K562 (cell line): ENCODE data around the gene RHOF. TPM values are rescaled to one million over a fixed set of nuclear protein-coding genes. Genes with fewer than 3 reads are reported as not detected.

Experiments used
- ATAC-seq: fragments of 200-7000 bp; cut with Tn5 transposase; 3 replicates; pipeline ENCODE4 v1.9.1; 2020; ENCODE audit warnings: moderate library complexity
- BruUV-seq: library from RNA; stranded (reverse); fragments of 400-500 nt; replicated peaks from 2 replicates; lab custom pipeline; 2021; lab: Mats Ljungman, UMichigan
- CTCF ChIA-PET: fragments of 300-600 bp; formaldehyde crosslinking; extraction: SDS; loops from one replicate; lab custom pipeline; 2021; ENCODE audit warnings: low intra/inter-chr PET ratio; lab: Yijun Ruan, JAX
- POLR2A ChIA-PET: fragments of 300-600, 350-650 bp; sonication (Branson Sonifier 250); formaldehyde crosslinking; extraction: SDS; loops from one replicate; lab custom pipeline; 2021; ENCODE audit warnings: antibody characterized with exemption, inconsistent platforms; lab: Yijun Ruan, JAX
- DNase-seq, 4 experiments: peaks; one replicate each; pipeline versions ENCODE4 v3.0.0 to v3.0.0-alpha.2; 2011 to 2018; ENCODE audit warnings: low spot score in 3 of 4, mixed read lengths in 3 of 4; ENCODE audit errors: extremely low read depth in 1 of 4
- FAIRE-seq: peaks from 2 replicates; lab custom pipeline; 2011; peaks lifted over from hg19 to GRCh38; lab: Jason Lieb, UNC
- H2AFZ ChIP-seq: 2 replicates; pipeline ENCODE4 v1.6.0; 2011; ENCODE audit warnings: low read depth, low read length, control low read depth, inconsistent platforms
- H3K27ac ChIP-seq: fragments of 200-600 bp; 3 replicates; pipeline ENCODE4 v1.8.0; 2011; ENCODE audit warnings: low read depth, mild to moderate bottlenecking, control low read depth, inconsistent platforms, low read length, moderate library complexity, mixed read lengths; ENCODE audit errors: extremely low read depth
- H3K27me3 ChIP-seq, 2 experiments: fragments of 300-600 bp in 1 of 2; 2 replicates in 1 of 2; 3 replicates in 1 of 2; pipeline versions ENCODE4 v1.6.0 to v1.8.0; 2011; ENCODE audit warnings: inconsistent platforms in 2 of 2, low read length in 2 of 2, mild to moderate bottlenecking in 1 of 2, mixed read lengths in 1 of 2, moderate library complexity in 1 of 2; ENCODE audit not compliant: control insufficient read depth in 2 of 2, insufficient read depth in 2 of 2
- H3K36me3 ChIP-seq: fragments of 300-600 bp; 3 replicates; pipeline ENCODE4 v1.8.0; 2011; ENCODE audit warnings: mild to moderate bottlenecking, low read length, inconsistent platforms; ENCODE audit not compliant: control insufficient read depth, insufficient read depth
- H3K4me1 ChIP-seq, 2 experiments: fragments of 200-600 bp in 1 of 2; replicated peaks in 1 of 2; 2 replicates in 1 of 2; 3 replicates in 1 of 2; pipeline versions ENCODE4 v1.5.1 to v1.8.0; 2011; ENCODE audit warnings: inconsistent platforms in 2 of 2, low read length in 2 of 2, mild to moderate bottlenecking in 1 of 2, mixed read lengths in 1 of 2, moderate library complexity in 1 of 2; ENCODE audit not compliant: control insufficient read depth in 2 of 2, insufficient read depth in 2 of 2
- H3K4me2 ChIP-seq: 2 replicates; pipeline ENCODE4 v1.6.1; 2011; ENCODE audit warnings: low read length, control low read depth, inconsistent platforms, mixed read lengths; ENCODE audit not compliant: insufficient read depth
- H3K4me3 ChIP-seq: fragments of 200-600 bp; sonication (generic), shearing (Covaris generic); 2 replicates; pipeline ENCODE4 v1.5.1; 2016; ENCODE audit warnings: control low read depth, inconsistent platforms
- H3K79me2 ChIP-seq: fragments of 200-600 bp; 3 replicates; pipeline ENCODE4 v1.8.0; 2011; ENCODE audit warnings: low read length, inconsistent platforms; ENCODE audit not compliant: control insufficient read depth, insufficient read depth
- H3K9ac ChIP-seq, 2 experiments: 2 replicates each; pipeline versions ENCODE4 v1.6.0 to v1.6.1; 2011; ENCODE audit warnings: low read depth in 2 of 2, low read length in 2 of 2, control low read depth in 1 of 2, inconsistent platforms in 1 of 2, mild to moderate bottlenecking in 1 of 2, mixed read lengths in 1 of 2; ENCODE audit not compliant: insufficient read depth in 1 of 2
- H3K9me1 ChIP-seq: one replicate; pipeline ENCODE4 v1.6.0; 2011; ENCODE audit warnings: inconsistent platforms, mild to moderate bottlenecking, low read length, moderate library complexity; ENCODE audit not compliant: control insufficient read depth, insufficient read depth
- H3K9me3 ChIP-seq: replicated peaks from 2 replicates; pipeline ENCODE4 v1.5.1; 2011; ENCODE audit warnings: low read depth, low read length, inconsistent platforms; ENCODE audit not compliant: control insufficient read depth, insufficient read depth
- H4K20me1 ChIP-seq: replicated peaks from 2 replicates; pipeline ENCODE4 v1.6.1; 2011; ENCODE audit warnings: low read length, inconsistent platforms, mixed read lengths; ENCODE audit not compliant: control insufficient read depth, insufficient read depth
- COPS2 ChIP-seq: fragments of 450-650 bp; conservative IDR thresholded peaks from 2 replicates; pipeline ENCODE4 v1.6.1; 2016; ENCODE audit warnings: mild to moderate bottlenecking, moderate library complexity
- GATAD2A ChIP-seq: fragments of 450-650 bp; IDR thresholded peaks from 2 replicates; pipeline ENCODE4 v1.6.1; 2017
- NR0B1 ChIP-seq: fragments of 450-650 bp; IDR thresholded peaks from one replicate; pipeline ENCODE4 v1.6.1; 2018; ENCODE audit warnings: mild to moderate bottlenecking, moderate library complexity; ENCODE audit not compliant: partially characterized antibody
- RBM25 ChIP-seq: fragments of 200-400 bp; formaldehyde crosslinking; IDR thresholded peaks from 2 replicates; pipeline ENCODE4 v1.6.1; 2018; ENCODE audit warnings: low read length, low read depth, moderate library complexity; ENCODE audit not compliant: severe bottlenecking
- XRCC4 ChIP-seq: IDR thresholded peaks from one replicate; pipeline ENCODE4 v1.6.1; 2011; ENCODE audit not compliant: insufficient read depth, insufficient read length; ENCODE audit errors: extremely low read depth
- ZFP36 ChIP-seq: fragments of 150-350 bp; IDR thresholded peaks from 2 replicates; pipeline ENCODE4 v1.6.1; 2018; ENCODE audit warnings: low read length, low read depth; ENCODE audit not compliant: partially characterized antibody
- ZNF740 ChIP-seq, 3 experiments: fragments of 200-800 bp in 1 of 3; sonication (Bioruptor generic) in 1 of 3; sonication (generic) in 1 of 3; formaldehyde crosslinking in 1 of 3; IDR thresholded peaks; 2 replicates each; pipeline versions ENCODE4 v1.6.1 to v1.8.0; 2016 to 2022; ENCODE audit warnings: mild to moderate bottlenecking in 2 of 3, missing compliant biosample characterization in 2 of 3, missing genetic modification characterization in 2 of 3, missing genetic modification reagents in 1 of 3
- WGBS: fragments of 100-300 bp; shearing (Covaris generic); methylation state at CpG from one replicate; pipeline ENCODE4 v1.1.6; 2016; ENCODE audit warnings: low coverage, mixed read lengths; ENCODE audit not compliant: insufficient coverage; ENCODE audit errors: missing lambda C conversion rate; 5-methylcytosine and 5-hydroxymethylcytosine counted together
- in situ Hi-C: fragments of 300-500 bp; cut with MboI; formaldehyde crosslinking; loops from 4 replicates; pipeline ENCODE4 v1.15.0; 2018; ENCODE audit warnings: inconsistent platforms, mixed read lengths
- intact Hi-C: fragments of 100-400 bp; cut with micrococcal nuclease; formaldehyde crosslinking; loops from 2 replicates; pipeline ENCODE4 v1.14.2; 2022
- polyA plus RNA-seq, 8 experiments: library from polyadenylated mRNA; depleted of rRNA in 4 of 8; stranded (reverse) in 5 of 8; unstranded in 3 of 8; fragments of >200 nt; fragmentation: Nextera tagmentation in 2 of 8; fragmentation: Illumina TruSeq in 1 of 8; extraction: Ambion mirVana in 2 of 8; extraction: Trizol in 1 of 8; gene quantifications; 2 replicates each; pipeline versions ENCODE4 v1.2.1 to v1.2.3, GENCODE V29; 2011 to 2014; ENCODE audit warnings: inconsistent platforms in 1 of 8, missing spikeins in 1 of 8
- total RNA-seq, 7 experiments: library from RNA; depleted of rRNA in 6 of 7; stranded (reverse); fragments of >200 nt in 6 of 7; fragmentation: Illumina TruSeq in 2 of 7; extraction: Trizol in 2 of 7; gene quantifications; 2 replicates each; pipeline versions ENCODE4 v1.2.1 to v1.2.3, GENCODE V29; 2011 to 2021; ENCODE audit warnings: low replicate concordance in 1 of 7
- TF ChIP-seq, protein P1 (sequence below): fragments of 450-650 bp; IDR thresholded peaks from 2 replicates; pipeline ENCODE4 v1.6.1; 2017; ENCODE audit warnings: antibody characterized with exemption
- TF ChIP-seq, protein P2 (sequence below), 2 experiments: IDR thresholded peaks in 1 of 2; conservative IDR thresholded peaks in 1 of 2; 2 replicates each; pipeline ENCODE4 v1.6.1; 2016; ENCODE audit warnings: low read depth in 2 of 2, mild to moderate bottlenecking in 1 of 2, missing compliant biosample characterization in 1 of 2, missing genetic modification characterization in 1 of 2, moderate library complexity in 1 of 2
- TF ChIP-seq, protein P3 (sequence below): sonication (generic); formaldehyde crosslinking; IDR thresholded peaks from 2 replicates; pipeline ENCODE4 v1.9.0; 2022; ENCODE audit warnings: mild to moderate bottlenecking, missing genetic modification reagents
- TF ChIP-seq, protein P4 (sequence below): fragments of 450-650 bp; formaldehyde crosslinking; IDR thresholded peaks from 2 replicates; pipeline ENCODE4 v1.4.0; 2022; ENCODE audit warnings: missing genetic modification characterization

RHOF gene
- total and polyA plus RNA-seq, 9 of the 15 experiments (the other 6 are each of a cell fraction or from before 2014, with no cell fraction given) = 0.13 to 10.1 (median 4.0) TPM

DNA sequence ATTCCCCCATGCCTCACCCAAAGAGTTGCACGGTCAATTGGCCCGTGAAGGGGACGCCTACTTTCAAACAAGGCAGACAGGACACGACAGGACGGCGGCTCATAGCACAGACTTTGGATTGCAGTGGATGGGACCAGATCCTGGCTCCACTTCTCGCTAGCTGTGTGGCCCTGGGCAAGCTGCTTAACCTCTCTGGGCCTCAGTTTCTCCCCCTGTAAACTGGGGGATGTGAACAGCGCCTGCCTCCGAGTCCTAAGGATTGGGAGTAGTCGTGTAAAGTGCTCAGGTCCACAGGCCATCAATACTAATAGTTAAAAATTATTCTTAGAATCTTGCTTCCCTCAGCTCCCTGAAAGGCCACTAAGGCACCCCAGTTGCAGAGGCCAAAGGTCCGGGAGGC, 13.1 kb downstream of the RHOF start:
- BruUV-seq = no TSS peak
- H3K9me3 ChIP-seq = no peaks in the 10 kb centered on the region
- H3K4me3 ChIP-seq = no peak overlapping the region
- no peak overlapping the region for H2AFZ ChIP-seq
- in situ Hi-C loops = no loop called here
- 86% methylated on average over 11 of the region's 11 CpGs for WGBS
- ChIA-PET POLR2A (interaction anchor here (0.5 to 1.2 kb wide), 3 partner anchors 13 to 119 kb away, joined by 3 to 5 read pairs (median 3); partner anchors contain the start of gene RHOF), CTCF (no interaction called here)
- peaks cover 23% of the 10 kb centered on the region for H4K20me1 ChIP-seq
- H3K27me3 ChIP-seq = no peaks in the 10 kb centered on the region
- H3K9ac ChIP-seq = 0 out of 4 replicates have a peak overlapping the region, but pooled peaks of 1 of the 2 experiments have one; percentile 17
- FAIRE-seq (no peak), ATAC-seq (no peak), DNase-seq (no peak)
- peaks cover 3% of the 10 kb centered on the region for H3K9me1 ChIP-seq
- H3K79me2 ChIP-seq = no peaks in the 10 kb centered on the region
- H3K4me1 ChIP-seq = peaks cover 15 to 42% of the 10 kb centered on the region in 2 experiments
- TF ChIP-seq, protein P1, sequence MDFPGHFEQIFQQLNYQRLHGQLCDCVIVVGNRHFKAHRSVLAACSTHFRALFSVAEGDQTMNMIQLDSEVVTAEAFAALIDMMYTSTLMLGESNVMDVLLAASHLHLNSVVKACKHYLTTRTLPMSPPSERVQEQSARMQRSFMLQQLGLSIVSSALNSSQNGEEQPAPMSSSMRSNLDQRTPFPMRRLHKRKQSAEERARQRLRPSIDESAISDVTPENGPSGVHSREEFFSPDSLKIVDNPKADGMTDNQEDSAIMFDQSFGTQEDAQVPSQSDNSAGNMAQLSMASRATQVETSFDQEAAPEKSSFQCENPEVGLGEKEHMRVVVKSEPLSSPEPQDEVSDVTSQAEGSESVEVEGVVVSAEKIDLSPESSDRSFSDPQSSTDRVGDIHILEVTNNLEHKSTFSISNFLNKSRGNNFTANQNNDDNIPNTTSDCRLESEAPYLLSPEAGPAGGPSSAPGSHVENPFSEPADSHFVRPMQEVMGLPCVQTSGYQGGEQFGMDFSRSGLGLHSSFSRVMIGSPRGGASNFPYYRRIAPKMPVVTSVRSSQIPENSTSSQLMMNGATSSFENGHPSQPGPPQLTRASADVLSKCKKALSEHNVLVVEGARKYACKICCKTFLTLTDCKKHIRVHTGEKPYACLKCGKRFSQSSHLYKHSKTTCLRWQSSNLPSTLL = no peak
- no peak for TF ChIP-seq XRCC4
- TF ChIP-seq, protein P2, sequence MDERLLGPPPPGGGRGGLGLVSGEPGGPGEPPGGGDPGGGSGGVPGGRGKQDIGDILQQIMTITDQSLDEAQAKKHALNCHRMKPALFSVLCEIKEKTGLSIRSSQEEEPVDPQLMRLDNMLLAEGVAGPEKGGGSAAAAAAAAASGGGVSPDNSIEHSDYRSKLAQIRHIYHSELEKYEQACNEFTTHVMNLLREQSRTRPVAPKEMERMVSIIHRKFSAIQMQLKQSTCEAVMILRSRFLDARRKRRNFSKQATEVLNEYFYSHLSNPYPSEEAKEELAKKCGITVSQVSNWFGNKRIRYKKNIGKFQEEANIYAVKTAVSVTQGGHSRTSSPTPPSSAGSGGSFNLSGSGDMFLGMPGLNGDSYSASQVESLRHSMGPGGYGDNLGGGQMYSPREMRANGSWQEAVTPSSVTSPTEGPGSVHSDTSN (CRISPR knock-in tag; IDR thresholded peaks at IDR 0.05; ENCODE audit: low read depth) = no peak
- TF ChIP-seq, protein P2 (tag; conservative IDR thresholded peaks at IDR 0.05; ENCODE audit: low read depth) = no peak
- no peak for TF ChIP-seq ZNF740 (CRISPR knock-in tag; IDR thresholded peaks at IDR 0.05)
- no peak for TF ChIP-seq ZNF740 (tag; IDR thresholded peaks at IDR 0.05)
- no peak for TF ChIP-seq COPS2
- no peak for TF ChIP-seq NR0B1
- no peak for TF ChIP-seq GATAD2A
- TF ChIP-seq, protein P3, sequence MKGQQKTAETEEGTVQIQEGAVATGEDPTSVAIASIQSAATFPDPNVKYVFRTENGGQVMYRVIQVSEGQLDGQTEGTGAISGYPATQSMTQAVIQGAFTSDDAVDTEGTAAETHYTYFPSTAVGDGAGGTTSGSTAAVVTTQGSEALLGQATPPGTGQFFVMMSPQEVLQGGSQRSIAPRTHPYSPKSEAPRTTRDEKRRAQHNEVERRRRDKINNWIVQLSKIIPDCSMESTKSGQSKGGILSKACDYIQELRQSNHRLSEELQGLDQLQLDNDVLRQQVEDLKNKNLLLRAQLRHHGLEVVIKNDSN = no peak
- peak; percentile 74 for TF ChIP-seq RBM25
- TF ChIP-seq, protein P4, sequence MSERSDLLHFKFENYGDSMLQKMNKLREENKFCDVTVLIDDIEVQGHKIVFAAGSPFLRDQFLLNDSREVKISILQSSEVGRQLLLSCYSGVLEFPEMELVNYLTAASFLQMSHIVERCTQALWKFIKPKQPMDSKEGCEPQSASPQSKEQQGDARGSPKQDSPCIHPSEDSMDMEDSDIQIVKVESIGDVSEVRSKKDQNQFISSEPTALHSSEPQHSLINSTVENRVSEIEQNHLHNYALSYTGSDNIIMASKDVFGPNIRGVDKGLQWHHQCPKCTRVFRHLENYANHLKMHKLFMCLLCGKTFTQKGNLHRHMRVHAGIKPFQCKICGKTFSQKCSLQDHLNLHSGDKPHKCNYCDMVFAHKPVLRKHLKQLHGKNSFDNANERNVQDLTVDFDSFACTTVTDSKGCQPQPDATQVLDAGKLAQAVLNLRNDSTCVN = no peak
- TF ChIP-seq ZFP36 = peak; percentile 72
- no peak overlapping the region for H3K4me2 ChIP-seq
- peaks cover 16% of the 10 kb centered on the region; the same call in 2 of the 3 replicates for H3K36me3 ChIP-seq
- no peak overlapping the region for H3K27ac ChIP-seq
- intact Hi-C loops = no loop called here
